K562 (cell line): ENCODE data around the gene DIS3L2. TPM values are rescaled to one million over a fixed set of nuclear protein-coding genes. Genes with fewer than 3 reads are reported as not detected.

Experiments used
- ATAC-seq: fragments of 200-7000 bp; cut with Tn5 transposase; 3 replicates; pipeline ENCODE4 v1.9.1; 2020; ENCODE audit warnings: moderate library complexity
- BruUV-seq: library from RNA; stranded (reverse); fragments of 400-500 nt; replicated peaks from 2 replicates; lab custom pipeline; 2021; lab: Mats Ljungman, UMichigan
- CTCF ChIA-PET: fragments of 300-600 bp; formaldehyde crosslinking; extraction: SDS; loops from one replicate; lab custom pipeline; 2021; ENCODE audit warnings: low intra/inter-chr PET ratio; lab: Yijun Ruan, JAX
- POLR2A ChIA-PET: fragments of 300-600, 350-650 bp; sonication (Branson Sonifier 250); formaldehyde crosslinking; extraction: SDS; loops from one replicate; lab custom pipeline; 2021; ENCODE audit warnings: antibody characterized with exemption, inconsistent platforms; lab: Yijun Ruan, JAX
- DNase-seq, 4 experiments: peaks; one replicate each; pipeline versions ENCODE4 v3.0.0 to v3.0.0-alpha.2; 2011 to 2018; ENCODE audit warnings: low spot score in 3 of 4, mixed read lengths in 3 of 4; ENCODE audit errors: extremely low read depth in 1 of 4
- FAIRE-seq: peaks from 2 replicates; lab custom pipeline; 2011; peaks lifted over from hg19 to GRCh38; lab: Jason Lieb, UNC
- H2AFZ ChIP-seq: 2 replicates; pipeline ENCODE4 v1.6.0; 2011; ENCODE audit warnings: low read depth, low read length, control low read depth, inconsistent platforms
- H3K27ac ChIP-seq: fragments of 200-600 bp; 3 replicates; pipeline ENCODE4 v1.8.0; 2011; ENCODE audit warnings: low read depth, mild to moderate bottlenecking, control low read depth, inconsistent platforms, low read length, moderate library complexity, mixed read lengths; ENCODE audit errors: extremely low read depth
- H3K27me3 ChIP-seq, 2 experiments: fragments of 300-600 bp in 1 of 2; 2 replicates in 1 of 2; 3 replicates in 1 of 2; pipeline versions ENCODE4 v1.6.0 to v1.8.0; 2011; ENCODE audit warnings: inconsistent platforms in 2 of 2, low read length in 2 of 2, mild to moderate bottlenecking in 1 of 2, mixed read lengths in 1 of 2, moderate library complexity in 1 of 2; ENCODE audit not compliant: control insufficient read depth in 2 of 2, insufficient read depth in 2 of 2
- H3K36me3 ChIP-seq: fragments of 300-600 bp; 3 replicates; pipeline ENCODE4 v1.8.0; 2011; ENCODE audit warnings: mild to moderate bottlenecking, low read length, inconsistent platforms; ENCODE audit not compliant: control insufficient read depth, insufficient read depth
- H3K4me1 ChIP-seq, 2 experiments: fragments of 200-600 bp in 1 of 2; replicated peaks in 1 of 2; 2 replicates in 1 of 2; 3 replicates in 1 of 2; pipeline versions ENCODE4 v1.5.1 to v1.8.0; 2011; ENCODE audit warnings: inconsistent platforms in 2 of 2, low read length in 2 of 2, mild to moderate bottlenecking in 1 of 2, mixed read lengths in 1 of 2, moderate library complexity in 1 of 2; ENCODE audit not compliant: control insufficient read depth in 2 of 2, insufficient read depth in 2 of 2
- H3K4me2 ChIP-seq: 2 replicates; pipeline ENCODE4 v1.6.1; 2011; ENCODE audit warnings: low read length, control low read depth, inconsistent platforms, mixed read lengths; ENCODE audit not compliant: insufficient read depth
- H3K4me3 ChIP-seq: fragments of 200-600 bp; sonication (generic), shearing (Covaris generic); 2 replicates; pipeline ENCODE4 v1.5.1; 2016; ENCODE audit warnings: control low read depth, inconsistent platforms
- H3K79me2 ChIP-seq: fragments of 200-600 bp; 3 replicates; pipeline ENCODE4 v1.8.0; 2011; ENCODE audit warnings: low read length, inconsistent platforms; ENCODE audit not compliant: control insufficient read depth, insufficient read depth
- H3K9ac ChIP-seq, 2 experiments: 2 replicates each; pipeline versions ENCODE4 v1.6.0 to v1.6.1; 2011; ENCODE audit warnings: low read depth in 2 of 2, low read length in 2 of 2, control low read depth in 1 of 2, inconsistent platforms in 1 of 2, mild to moderate bottlenecking in 1 of 2, mixed read lengths in 1 of 2; ENCODE audit not compliant: insufficient read depth in 1 of 2
- H3K9me1 ChIP-seq: one replicate; pipeline ENCODE4 v1.6.0; 2011; ENCODE audit warnings: inconsistent platforms, mild to moderate bottlenecking, low read length, moderate library complexity; ENCODE audit not compliant: control insufficient read depth, insufficient read depth
- H3K9me3 ChIP-seq: replicated peaks from 2 replicates; pipeline ENCODE4 v1.5.1; 2011; ENCODE audit warnings: low read depth, low read length, inconsistent platforms; ENCODE audit not compliant: control insufficient read depth, insufficient read depth
- H4K20me1 ChIP-seq: replicated peaks from 2 replicates; pipeline ENCODE4 v1.6.1; 2011; ENCODE audit warnings: low read length, inconsistent platforms, mixed read lengths; ENCODE audit not compliant: control insufficient read depth, insufficient read depth
- ASH1L ChIP-seq: fragments of 450-650 bp; IDR thresholded peaks from 2 replicates; pipeline ENCODE4 v1.6.1; 2018; ENCODE audit warnings: borderline replicate concordance, mild to moderate bottlenecking, low read depth; ENCODE audit not compliant: partially characterized antibody
- HIVEP1 ChIP-seq: fragments of 250-450 bp; sonication (Bioruptor Pico); IDR thresholded peaks from 2 replicates; pipeline ENCODE4 v1.4.0; 2020; ENCODE audit warnings: mild to moderate bottlenecking
- HMG20B ChIP-seq: fragments of 250-450 bp; sonication (Bioruptor Pico); IDR thresholded peaks from 2 replicates; pipeline ENCODE4 v1.5.0; 2021; ENCODE audit warnings: mild to moderate bottlenecking
- ID3 ChIP-seq, 2 experiments: fragments of 250-450 bp in 1 of 2; fragments of 450-650 bp in 1 of 2; sonication (Bioruptor Pico) in 1 of 2; IDR thresholded peaks; 2 replicates each; pipeline versions ENCODE4 v1.6.1 to v1.8.0; 2016 to 2021; ENCODE audit warnings: mild to moderate bottlenecking in 2 of 2, moderate library complexity in 2 of 2, missing compliant biosample characterization in 1 of 2, missing genetic modification characterization in 1 of 2
- MAFG ChIP-seq: fragments of 450-650 bp; conservative IDR thresholded peaks from 2 replicates; pipeline ENCODE4 v1.6.1; 2016; ENCODE audit warnings: missing genetic modification characterization, missing compliant biosample characterization
- MTF1 ChIP-seq: fragments of 250-450 bp; sonication (Bioruptor Pico); IDR thresholded peaks from 2 replicates; pipeline ENCODE4 v1.9.0; 2021; ENCODE audit warnings: moderate library complexity, mild to moderate bottlenecking, inconsistent platforms, borderline replicate concordance
- NFIX ChIP-seq: fragments of 250-450 bp; sonication (Bioruptor Pico); IDR thresholded peaks from 2 replicates; pipeline ENCODE4 v1.4.0; 2020; ENCODE audit warnings: low read depth, mild to moderate bottlenecking, moderate library complexity
- RAD51 ChIP-seq: fragments of 450-650 bp; IDR thresholded peaks from 2 replicates; pipeline ENCODE4 v1.7.1; 2016; ENCODE audit warnings: low read depth, mild to moderate bottlenecking, borderline replicate concordance
- SRSF1 ChIP-seq: fragments of 200-400 bp; formaldehyde crosslinking; IDR thresholded peaks from 2 replicates; pipeline ENCODE4 v1.6.1; 2017; ENCODE audit warnings: mild to moderate bottlenecking, low read depth, low read length, moderate library complexity
- TRIM28 ChIP-seq: fragments of 450-650 bp; IDR thresholded peaks from 2 replicates; pipeline ENCODE4 v1.6.1; 2017
- ZNF778 ChIP-seq: fragments of 450-650 bp; formaldehyde crosslinking; IDR thresholded peaks from 2 replicates; pipeline ENCODE4 v1.4.0; 2020; ENCODE audit warnings: mild to moderate bottlenecking, moderate library complexity
- WGBS: fragments of 100-300 bp; shearing (Covaris generic); methylation state at CpG from one replicate; pipeline ENCODE4 v1.1.6; 2016; ENCODE audit warnings: low coverage, mixed read lengths; ENCODE audit not compliant: insufficient coverage; ENCODE audit errors: missing lambda C conversion rate; 5-methylcytosine and 5-hydroxymethylcytosine counted together
- in situ Hi-C: fragments of 300-500 bp; cut with MboI; formaldehyde crosslinking; loops from 4 replicates; pipeline ENCODE4 v1.15.0; 2018; ENCODE audit warnings: inconsistent platforms, mixed read lengths
- intact Hi-C: fragments of 100-400 bp; cut with micrococcal nuclease; formaldehyde crosslinking; loops from 2 replicates; pipeline ENCODE4 v1.14.2; 2022
- polyA plus RNA-seq, 8 experiments: library from polyadenylated mRNA; depleted of rRNA in 4 of 8; stranded (reverse) in 5 of 8; unstranded in 3 of 8; fragments of >200 nt; fragmentation: Nextera tagmentation in 2 of 8; fragmentation: Illumina TruSeq in 1 of 8; extraction: Ambion mirVana in 2 of 8; extraction: Trizol in 1 of 8; gene quantifications; 2 replicates each; pipeline versions ENCODE4 v1.2.1 to v1.2.3, GENCODE V29; 2011 to 2014; ENCODE audit warnings: inconsistent platforms in 1 of 8, missing spikeins in 1 of 8
- total RNA-seq, 7 experiments: library from RNA; depleted of rRNA in 6 of 7; stranded (reverse); fragments of >200 nt in 6 of 7; fragmentation: Illumina TruSeq in 2 of 7; extraction: Trizol in 2 of 7; gene quantifications; 2 replicates each; pipeline versions ENCODE4 v1.2.1 to v1.2.3, GENCODE V29; 2011 to 2021; ENCODE audit warnings: low replicate concordance in 1 of 7
- TF ChIP-seq, protein P1 (sequence below): fragments of 450-650 bp; formaldehyde crosslinking; IDR thresholded peaks from 2 replicates; pipeline ENCODE4 v1.4.0; 2020; ENCODE audit warnings: mild to moderate bottlenecking, moderate library complexity

DIS3L2 gene
- total and polyA plus RNA-seq, 9 of the 15 experiments (the other 6 are each of a cell fraction or from before 2014, with no cell fraction given) = 1.5 to 19.2 (median 11.2) TPM

GRCh38 chr2:232085164-232085563, 123.7 kb downstream of the DIS3L2 start:
- H2AFZ ChIP-seq = no peak overlapping the region
- DNase-seq (no peak), FAIRE-seq (no peak), ATAC-seq (no peak)
- H3K27ac ChIP-seq = no peak overlapping the region
- H3K36me3 ChIP-seq = 0 out of 3 replicates have a peak, but pooled peaks cover 2% of the 10 kb centered on the region
- intact Hi-C loops (no loop called here), in situ Hi-C loops (no loop called here)
- no peaks in the 10 kb centered on the region for H3K4me1 ChIP-seq
- H4K20me1 ChIP-seq = no peaks in the 10 kb centered on the region
- ChIA-PET POLR2A (interaction anchor here (0.6 to 1.2 kb wide), 2 partner anchors 30 to 34 kb away, joined by 3 to 4 read pairs; no protein-coding TSS in a partner anchor), CTCF (no interaction called here)
- no TSS peak for BruUV-seq
- H3K79me2 ChIP-seq = no peaks in the 10 kb centered on the region
- H3K9me3 ChIP-seq = no peaks in the 10 kb centered on the region
- no peak overlapping the region for H3K4me3 ChIP-seq
- WGBS = 78% methylated on average over 5 of the region's 5 CpGs
- H3K27me3 ChIP-seq = no peaks in the 10 kb centered on the region
- TF ChIP-seq HIVEP1 (CRISPR knock-in tag) = no peak
- no peak for TF ChIP-seq ZNF778 (CRISPR knock-in tag)
- no peak for TF ChIP-seq TRIM28
- no peak for TF ChIP-seq HMG20B (CRISPR knock-in tag)
- H3K4me2 ChIP-seq = no peak overlapping the region
- H3K9me1 ChIP-seq = no peaks in the 10 kb centered on the region
- no peak overlapping the region for H3K9ac ChIP-seq

DNA sequence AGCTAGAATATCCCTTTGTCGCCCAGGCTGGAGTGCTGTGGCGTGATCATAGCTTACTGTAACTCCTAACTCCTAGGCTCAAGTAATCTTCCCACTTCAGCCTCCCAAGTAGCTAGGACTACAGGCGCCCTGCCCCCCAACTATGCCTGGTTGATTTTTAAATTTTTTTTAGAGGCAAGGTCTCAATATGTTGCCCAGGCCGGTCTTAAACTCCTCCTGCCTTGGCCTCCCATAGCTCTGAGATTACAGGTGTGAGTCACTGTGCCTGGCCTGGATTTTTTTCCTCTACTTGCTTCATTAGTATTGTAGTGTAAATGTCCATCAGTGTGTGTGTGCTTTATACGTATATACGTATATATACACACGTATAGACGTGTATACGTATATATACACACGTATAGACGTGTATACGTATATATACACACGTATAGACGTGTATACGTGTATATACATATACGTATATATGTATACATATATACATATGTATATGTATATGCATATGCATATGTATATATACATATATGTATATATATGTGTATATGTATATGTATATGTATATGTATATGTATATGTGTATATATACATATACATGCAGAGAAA, 124.4 kb downstream of the DIS3L2 start:
- ChIA-PET CTCF (no interaction called here), POLR2A (interaction anchor here (0.6 to 1.2 kb wide), 2 partner anchors 31 to 34 kb away, joined by 3 to 4 read pairs; no protein-coding TSS in a partner anchor)
- no peak for DNase-seq
- 83% methylated on average over 15 of the region's 16 CpGs for WGBS
- no peak for ATAC-seq
- intact Hi-C loops (no loop called here), in situ Hi-C loops (no loop called here)
- Histone ChIP-seq H2AFZ (no peak overlapping the region), H3K36me3 (0 out of 3 replicates have a peak, but pooled peaks cover 2% of the 10 kb centered on the region), H3K27ac (no peak overlapping the region), H3K9ac (no peak overlapping the region), H3K79me2 (no peaks in the 10 kb centered on the region), H3K27me3 (no peaks in the 10 kb centered on the region), H3K4me3 (no peak overlapping the region), H3K4me1 (no peaks in the 10 kb centered on the region), H3K9me1 (no peaks in the 10 kb centered on the region), H3K4me2 (no peak overlapping the region), H3K9me3 (no peaks in the 10 kb centered on the region), H4K20me1 (no peaks in the 10 kb centered on the region)
- BruUV-seq = no TSS peak
- no peak for FAIRE-seq
- TF ChIP-seq RAD51 = no peak
- TF ChIP-seq SRSF1 = no peak
- TF ChIP-seq ASH1L = no peak
- TF ChIP-seq NFIX (CRISPR knock-in tag) = peak; percentile 49; the same call in 1 of the 2 replicates
- no peak for TF ChIP-seq ID3 (CRISPR knock-in tag; IDR thresholded peaks at IDR 0.05)
- TF ChIP-seq ID3 (tag; IDR thresholded peaks at IDR 0.05) = no peak
- no peak for TF ChIP-seq MAFG (tag)
- peak; percentile 87; the same call in 1 of the 2 replicates for TF ChIP-seq MTF1 (CRISPR knock-in tag)
- TF ChIP-seq, protein P1, sequence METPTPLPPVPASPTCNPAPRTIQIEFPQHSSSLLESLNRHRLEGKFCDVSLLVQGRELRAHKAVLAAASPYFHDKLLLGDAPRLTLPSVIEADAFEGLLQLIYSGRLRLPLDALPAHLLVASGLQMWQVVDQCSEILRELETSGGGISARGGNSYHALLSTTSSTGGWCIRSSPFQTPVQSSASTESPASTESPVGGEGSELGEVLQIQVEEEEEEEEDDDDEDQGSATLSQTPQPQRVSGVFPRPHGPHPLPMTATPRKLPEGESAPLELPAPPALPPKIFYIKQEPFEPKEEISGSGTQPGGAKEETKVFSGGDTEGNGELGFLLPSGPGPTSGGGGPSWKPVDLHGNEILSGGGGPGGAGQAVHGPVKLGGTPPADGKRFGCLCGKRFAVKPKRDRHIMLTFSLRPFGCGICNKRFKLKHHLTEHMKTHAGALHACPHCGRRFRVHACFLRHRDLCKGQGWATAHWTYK (CRISPR knock-in tag) = no peak
